DMS 273 (cell line): ENCODE results near the gene CTSL.
"Not testable (repeated sequence)": the region's sequence is repeated elsewhere in the genome, so short reads cannot be mapped to it uniquely, and the experiment has no call there.

Experiments
- DNase-seq: peaks from one replicate; lab custom pipeline; 2025; ENCODE audit not compliant: unreplicated experiment; lab: John Stamatoyannopoulos, UW

CTSL gene

GRCh38 chr9:87751868-87752267 lies 25.9 kb downstream of the CTSL start:
- no peak for DNase-seq

GRCh38 chr9:87753313-87753712 lies 27.4 kb downstream of the CTSL start:
- DNase-seq: no peak

DNA sequence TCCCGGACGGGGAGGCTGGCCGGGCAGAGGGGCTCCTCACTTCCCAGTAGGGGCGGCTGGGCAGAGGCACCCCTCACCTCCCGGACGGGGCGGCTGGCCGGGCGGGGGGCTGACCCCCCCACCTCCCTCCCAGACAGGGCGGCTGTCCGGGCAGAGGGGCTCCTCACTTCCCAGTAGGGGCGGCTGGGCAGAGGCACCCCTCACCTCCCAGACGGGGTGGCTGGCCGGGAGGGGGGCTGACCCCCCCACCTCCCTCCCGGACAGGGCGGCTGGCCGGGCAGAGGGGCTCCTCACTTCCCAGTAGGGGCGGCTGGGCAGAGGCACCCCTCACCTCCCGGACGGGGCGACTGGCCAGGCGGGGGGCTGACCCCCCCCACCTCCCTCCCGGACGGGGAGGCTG lies 32.4 kb downstream of the CTSL start:
- DNase-seq: not testable (repeated sequence)

- DNase-seq: not testable (repeated sequence)
Measured at GRCh38 chr9:87759980-87760379, 34.1 kb downstream of the CTSL start.

DNA sequence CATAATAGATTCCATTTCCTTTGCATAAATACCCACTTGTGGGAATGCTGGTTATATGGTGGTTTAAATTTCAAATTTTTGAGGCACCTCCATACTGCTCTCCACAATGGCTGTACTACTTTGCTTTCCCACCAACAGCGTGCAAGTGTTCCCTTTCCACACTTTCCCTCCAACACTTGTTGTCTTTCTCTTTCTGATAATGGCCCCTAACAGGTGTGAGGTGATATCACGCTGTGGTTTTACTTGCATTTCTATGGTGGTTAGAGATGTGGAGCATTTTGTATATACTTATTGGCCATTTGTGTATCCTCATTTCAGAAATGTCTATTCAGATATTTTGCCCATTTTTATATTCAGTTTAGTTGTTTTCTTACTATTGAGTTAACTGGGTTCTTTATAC lies 34.6 kb downstream of the CTSL start:
- no peak for DNase-seq

- no peak for DNase-seq
Measured at GRCh38 chr9:87763286-87763685, 37.4 kb downstream of the CTSL start.

DNA sequence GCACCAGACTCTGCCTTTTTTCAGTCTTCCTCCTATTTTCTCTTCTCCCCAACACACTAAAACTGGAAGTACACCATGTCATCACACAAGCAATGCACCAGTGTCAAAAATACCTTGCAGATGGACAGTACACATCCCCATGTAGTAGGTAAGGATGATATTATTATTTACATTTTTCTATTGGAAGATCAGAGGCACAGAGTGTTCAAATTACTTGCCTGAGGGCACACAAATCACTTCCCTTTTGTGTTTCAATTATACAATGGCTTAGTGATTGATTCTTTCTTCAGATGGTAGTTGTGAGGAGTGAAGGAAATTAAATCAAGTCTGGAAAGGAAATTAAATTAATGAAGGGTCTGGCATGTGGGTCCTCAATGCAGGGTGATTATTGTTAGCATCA lies 39.6 kb downstream of the CTSL start:
- no peak for DNase-seq

DNA sequence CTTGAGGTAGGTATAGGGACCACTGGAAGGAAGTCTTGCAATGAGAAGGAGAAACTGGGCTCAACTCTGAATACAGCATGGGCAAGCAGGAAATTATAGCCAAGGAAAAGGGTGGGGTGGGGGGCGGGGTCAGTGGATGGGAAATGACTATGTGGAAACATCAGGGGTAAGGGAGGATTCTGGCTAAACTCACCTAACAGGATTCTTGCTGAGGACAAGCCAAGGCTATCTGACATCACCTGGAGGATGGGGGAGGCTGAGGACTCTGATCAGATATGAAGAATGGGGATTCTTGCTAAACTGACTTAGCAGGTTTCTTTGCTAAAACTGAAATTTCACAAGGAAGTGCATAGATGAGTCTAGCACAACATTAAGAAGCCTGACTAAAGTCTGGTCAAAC lies 40.8 kb downstream of the CTSL start:
- DNase-seq: no peak

GRCh38 chr9:87770616-87771315 lies 44.8 kb downstream of the CTSL start:
- no peak for DNase-seq

DNA sequence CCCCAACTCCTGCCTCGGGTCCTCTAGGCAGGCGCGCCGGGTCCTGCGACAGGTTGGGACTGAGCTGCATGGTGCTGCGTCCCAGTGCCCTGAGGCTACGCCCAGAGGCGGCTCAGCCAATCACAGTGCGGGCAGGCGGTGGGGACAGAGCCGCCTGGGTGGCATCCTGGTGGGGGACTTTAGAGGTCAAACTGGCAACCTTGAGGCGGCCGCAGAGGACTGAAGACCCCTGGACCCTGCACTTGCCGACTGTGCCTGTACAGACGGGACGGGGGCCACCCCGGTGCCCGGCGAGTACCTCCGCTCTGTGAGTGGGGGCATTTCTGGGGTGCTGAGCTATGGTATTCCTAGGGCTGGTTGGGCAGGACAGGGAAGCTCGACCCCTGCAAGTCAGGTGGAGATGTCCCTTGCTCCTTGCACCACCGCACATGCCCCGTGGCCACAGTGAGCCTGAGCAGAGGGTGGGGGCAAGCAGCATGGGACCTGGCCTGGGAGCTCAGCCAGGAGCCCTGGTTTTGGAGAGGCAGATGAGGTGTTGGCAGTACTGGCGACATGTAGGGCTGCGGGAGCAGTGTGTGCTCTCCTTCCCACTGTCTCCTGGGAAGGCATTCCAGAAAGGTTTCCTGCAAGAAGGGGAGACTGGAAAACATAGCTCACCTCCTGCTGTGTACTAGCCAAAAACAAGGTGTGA lies 45.5 kb downstream of the CTSL start:
- DNase-seq: no peak

GRCh38 chr9:87776481-87777379 lies 50.8 kb downstream of the CTSL start:
- no peak for DNase-seq

GRCh38 chr9:87778996-87779395 lies 53.1 kb downstream of the CTSL start:
- DNase-seq: no peak
